ENCODE results near the gene CCDC102B.

CCDC102B gene

GRCh38 chr18:69088973-69089372 is 291.1 kb downstream of the CCDC102B start:
- DNase-seq (ENCODE audit: low read depth), result no peak

GRCh38 chr18:69097349-69097748 is 299.5 kb downstream of the CCDC102B start:
- DNase-seq (ENCODE audit: low read depth), result no peak

GRCh38 chr18:69102959-69103358 is 305.1 kb downstream of the CCDC102B start:
- no peak for DNase-seq (ENCODE audit: low read depth)
